ENCODE data around the gene ASIC3. TPM values are rescaled to one million over a fixed set of nuclear protein-coding genes. Genes with fewer than 3 reads are reported as not detected.

ASIC3 gene
- polyA plus RNA-seq, 2 of the 4 experiments (the other 2 are of a cell fraction), result 4.1 to 9.8 TPM

GRCh38 chr7:151043959-151044358 lies 4.4 kb upstream of the ASIC3 start:
- ChIA-PET POLR2A (no interaction called here), CTCF (interaction anchor here (1.0 to 1.9 kb wide), 2 partner anchors 12 to 67 kb away, joined by 3 to 5 read pairs; no protein-coding TSS in a partner anchor)
- H3K9me3 ChIP-seq, result no peaks in the 10 kb centered on the region
- no peak for FAIRE-seq
- H3K4me2 ChIP-seq, result no peak overlapping the region
- no peak overlapping the region for H3K4me3 ChIP-seq
- peaks cover 24% of the 10 kb centered on the region for H3K4me1 ChIP-seq
- no peak for DNase-seq (ENCODE audit: low read depth in 1 of 2, low spot score in 1 of 2)
- WGBS (ENCODE audit: missing lambda C conversion rate), result 94% methylated on average over 10 of the region's 20 CpGs
- TF ChIP-seq MAX (IDR thresholded peaks at IDR 0.05) (no peak), FOSL2 (IDR thresholded peaks at IDR 0.05) (no peak), FOSL2 (CRISPR knock-in tag; IDR thresholded peaks at IDR 0.05) (no peak), HES2 (IDR thresholded peaks at IDR 0.05) (no peak), SMC3 (IDR thresholded peaks at IDR 0.05) (no peak), REST (IDR thresholded peaks at IDR 0.05) (no peak), RFX5 (IDR thresholded peaks at IDR 0.05) (no peak), ZC3H11A (IDR thresholded peaks at IDR 0.05) (no peak), EP300 (IDR thresholded peaks at IDR 0.05) (no peak), HEYL (CRISPR knock-in tag; IDR thresholded peaks at IDR 0.05) (no peak), FOSB (CRISPR knock-in tag; IDR thresholded peaks at IDR 0.05) (no peak), CHD4 (IDR thresholded peaks at IDR 0.05; ENCODE audit: borderline replicate concordance) (no peak), NPAS2 (CRISPR knock-in tag; IDR thresholded peaks at IDR 0.05; ENCODE audit: borderline replicate concordance) (no peak), TFCP2L1 (CRISPR knock-in tag; IDR thresholded peaks at IDR 0.05) (no peak), HDAC2 (IDR thresholded peaks at IDR 0.05) (no peak), PHF8 (IDR thresholded peaks at IDR 0.05; ENCODE audit: borderline replicate concordance, low read depth) (no peak)
- TF ChIP-seq, protein P1, sequence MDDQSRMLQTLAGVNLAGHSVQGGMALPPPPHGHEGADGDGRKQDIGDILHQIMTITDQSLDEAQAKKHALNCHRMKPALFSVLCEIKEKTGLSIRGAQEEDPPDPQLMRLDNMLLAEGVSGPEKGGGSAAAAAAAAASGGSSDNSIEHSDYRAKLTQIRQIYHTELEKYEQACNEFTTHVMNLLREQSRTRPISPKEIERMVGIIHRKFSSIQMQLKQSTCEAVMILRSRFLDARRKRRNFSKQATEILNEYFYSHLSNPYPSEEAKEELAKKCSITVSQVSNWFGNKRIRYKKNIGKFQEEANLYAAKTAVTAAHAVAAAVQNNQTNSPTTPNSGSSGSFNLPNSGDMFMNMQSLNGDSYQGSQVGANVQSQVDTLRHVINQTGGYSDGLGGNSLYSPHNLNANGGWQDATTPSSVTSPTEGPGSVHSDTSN (IDR thresholded peaks at IDR 0.05), result no peak
- TF ChIP-seq, protein P2, sequence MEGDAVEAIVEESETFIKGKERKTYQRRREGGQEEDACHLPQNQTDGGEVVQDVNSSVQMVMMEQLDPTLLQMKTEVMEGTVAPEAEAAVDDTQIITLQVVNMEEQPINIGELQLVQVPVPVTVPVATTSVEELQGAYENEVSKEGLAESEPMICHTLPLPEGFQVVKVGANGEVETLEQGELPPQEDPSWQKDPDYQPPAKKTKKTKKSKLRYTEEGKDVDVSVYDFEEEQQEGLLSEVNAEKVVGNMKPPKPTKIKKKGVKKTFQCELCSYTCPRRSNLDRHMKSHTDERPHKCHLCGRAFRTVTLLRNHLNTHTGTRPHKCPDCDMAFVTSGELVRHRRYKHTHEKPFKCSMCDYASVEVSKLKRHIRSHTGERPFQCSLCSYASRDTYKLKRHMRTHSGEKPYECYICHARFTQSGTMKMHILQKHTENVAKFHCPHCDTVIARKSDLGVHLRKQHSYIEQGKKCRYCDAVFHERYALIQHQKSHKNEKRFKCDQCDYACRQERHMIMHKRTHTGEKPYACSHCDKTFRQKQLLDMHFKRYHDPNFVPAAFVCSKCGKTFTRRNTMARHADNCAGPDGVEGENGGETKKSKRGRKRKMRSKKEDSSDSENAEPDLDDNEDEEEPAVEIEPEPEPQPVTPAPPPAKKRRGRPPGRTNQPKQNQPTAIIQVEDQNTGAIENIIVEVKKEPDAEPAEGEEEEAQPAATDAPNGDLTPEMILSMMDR (IDR thresholded peaks at IDR 0.05), result no peak
- no peak overlapping the region for H3K27ac ChIP-seq
- no peak for ATAC-seq

DNA sequence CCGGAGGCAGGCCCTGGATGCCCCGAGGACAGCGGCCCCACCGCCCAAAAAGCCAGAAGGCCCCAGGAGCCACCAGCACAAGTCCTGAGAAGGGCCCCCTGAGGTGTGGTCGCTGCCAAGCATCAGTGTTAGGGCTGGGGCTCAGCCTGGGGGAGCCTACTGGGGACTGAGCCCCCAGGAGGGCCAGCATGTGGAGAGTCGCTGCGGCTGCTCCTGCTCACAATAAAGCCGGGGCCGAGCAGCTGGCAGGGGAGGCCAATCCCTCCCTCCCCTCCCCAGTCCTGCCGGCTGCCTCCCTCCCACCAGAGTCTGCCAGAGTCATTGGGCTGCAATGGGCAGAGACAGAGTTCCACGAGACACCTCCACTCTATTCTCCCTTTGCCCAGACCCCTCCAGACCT lies 3.1 kb upstream of the ASIC3 start:
- TF ChIP-seq POLR2A (IDR thresholded peaks at IDR 0.05; ENCODE audit: low read length), result no peak
- no peak for TF ChIP-seq RARB (CRISPR knock-in tag; IDR thresholded peaks at IDR 0.05)
- no peak for TF ChIP-seq NPAS2 (CRISPR knock-in tag; IDR thresholded peaks at IDR 0.05; ENCODE audit: borderline replicate concordance)
- no peak for FAIRE-seq
- Histone ChIP-seq H3K4me3 (no peak overlapping the region), H3K4me1 (peaks cover 12% of the 10 kb centered on the region), H3K9me3 (no peaks in the 10 kb centered on the region), H3K27ac (no peak overlapping the region), H3K4me2 (no peak overlapping the region)
- no peak for ATAC-seq
- WGBS (ENCODE audit: missing lambda C conversion rate), result 92% methylated on average over 10 of the region's 11 CpGs
- ChIA-PET POLR2A (no interaction called here), CTCF (interaction anchor here (1.4 to 1.9 kb wide), 3 partner anchors 13 to 65 kb away, joined by 5 to 6 read pairs (median 6); no protein-coding TSS in a partner anchor)
- no peak for DNase-seq (ENCODE audit: low read depth in 1 of 2, low spot score in 1 of 2)

Data from A549 (cell line).